Measurements from ENCODE around the gene WNT16.

WNT16 gene

GRCh38 chr7:121300685-121301420, 27.9 kb upstream of the WNT16 start:
- DNase-seq (ENCODE audit: low read depth): no peak
- TF ChIP-seq CTCF (conservative IDR thresholded peaks at IDR 0.05; ENCODE audit: low read length): no peak
- no peak overlapping the region for H3K4me3 ChIP-seq (ENCODE audit: low read length)

GRCh38 chr7:121301446-121302213, 27.2 kb upstream of the WNT16 start:
- no peak for DNase-seq (ENCODE audit: low read depth)
- no peak overlapping the region for H3K4me3 ChIP-seq (ENCODE audit: low read length)
- TF ChIP-seq CTCF (conservative IDR thresholded peaks at IDR 0.05; ENCODE audit: low read length): no peak

- H3K4me3 ChIP-seq (ENCODE audit: low read length): no peak overlapping the region
- no peak for TF ChIP-seq CTCF (conservative IDR thresholded peaks at IDR 0.05; ENCODE audit: low read length)
- peak; percentile 75 for DNase-seq (ENCODE audit: low read depth)
Observed at GRCh38 chr7:121302214-121302745, 26.5 kb upstream of the WNT16 start.

- H3K4me3 ChIP-seq (ENCODE audit: low read length): no peak overlapping the region
- TF ChIP-seq CTCF (conservative IDR thresholded peaks at IDR 0.05; ENCODE audit: low read length): no peak
- no peak for DNase-seq (ENCODE audit: low read depth)
Observed at GRCh38 chr7:121303422-121304101, 25.2 kb upstream of the WNT16 start.

- DNase-seq (ENCODE audit: low read depth): no peak
- H3K4me3 ChIP-seq (ENCODE audit: low read length): no peak overlapping the region
Observed at GRCh38 chr7:121304102-121304658, 24.6 kb upstream of the WNT16 start.

GRCh38 chr7:121305109-121305508, 23.7 kb upstream of the WNT16 start:
- no peak overlapping the region for H3K4me3 ChIP-seq (ENCODE audit: low read length)
- DNase-seq (ENCODE audit: low read depth): peak; percentile 79
- TF ChIP-seq CTCF (conservative IDR thresholded peaks at IDR 0.05; ENCODE audit: low read length): no peak

More at GRCh38 chr7:121304102-121304658, 24.6 kb upstream of the WNT16 start:
- TF ChIP-seq CTCF (conservative IDR thresholded peaks at IDR 0.05; ENCODE audit: low read length): no peak
